DMS153 treated with DMSO at 0.1 percent for 48 hours (cell line): Measurements from ENCODE around the gene RADIL.
"Not testable (repeated sequence)": the region's sequence is repeated elsewhere in the genome, so short reads cannot be mapped to it uniquely, and the experiment has no call there.

Experiments used
- DNase-seq: peaks from one replicate; lab custom pipeline; 2025; ENCODE audit not compliant: unreplicated experiment; lab: John Stamatoyannopoulos, UW

The RADIL gene

GRCh38 chr7:4883372-4884144 is at the start of gene RADIL:
RADIL (minus strand) TSS chr7:4883716; CDS start chr7:4878139, 5,577 bp downstream.
- peak; percentile 94 for DNase-seq

- DNase-seq = peak; percentile 50
These were observed 48.4 kb upstream of the RADIL start for GRCh38 chr7:4931943-4932342.

GRCh38 chr7:4929005-4929404 is 45.5 kb upstream of the RADIL start:
- DNase-seq = no peak

GRCh38 chr7:4928445-4928844 is 44.9 kb upstream of the RADIL start:
- DNase-seq = no peak

GRCh38 chr7:4919969-4920766 is 36.7 kb upstream of the RADIL start:
- DNase-seq = no peak

GRCh38 chr7:4916113-4916512 is 32.6 kb upstream of the RADIL start:
- DNase-seq = no peak

GRCh38 chr7:4911111-4911828 is 27.8 kb upstream of the RADIL start:
- no peak for DNase-seq

- no peak for DNase-seq
These were observed 23.2 kb upstream of the RADIL start for GRCh38 chr7:4906682-4907081.

- DNase-seq = no peak
These were observed 21.7 kb upstream of the RADIL start for GRCh38 chr7:4905171-4905570.

- DNase-seq = no peak
These were observed 20.8 kb upstream of the RADIL start for GRCh38 chr7:4904346-4904745.

- DNase-seq = no peak
These were observed 12.2 kb upstream of the RADIL start for GRCh38 chr7:4895766-4896165.

GRCh38 chr7:4894482-4894881 is 11.0 kb upstream of the RADIL start:
- DNase-seq = no peak

- DNase-seq = no peak
These were observed 10.5 kb upstream of the RADIL start for GRCh38 chr7:4893929-4894475.

- DNase-seq = not testable (repeated sequence)
These were observed 9.7 kb upstream of the RADIL start for GRCh38 chr7:4893188-4893587.

GRCh38 chr7:4891522-4891921 is 8.0 kb upstream of the RADIL start:
- not testable (repeated sequence) for DNase-seq

GRCh38 chr7:4889682-4890081 is 6.2 kb upstream of the RADIL start:
- DNase-seq = no peak

- peak; percentile 3 for DNase-seq
These were observed 4.6 kb upstream of the RADIL start for GRCh38 chr7:4888161-4888560.

GRCh38 chr7:4886671-4887070 is 3.2 kb upstream of the RADIL start:
- no peak for DNase-seq

- DNase-seq = no peak
These were observed 1.8 kb upstream of the RADIL start for GRCh38 chr7:4885317-4885807.

GRCh38 chr7:4884164-4884563 is 648 bp upstream of the RADIL start:
- DNase-seq = no peak

- DNase-seq = no peak
These were observed 514 bp downstream of the RADIL start for GRCh38 chr7:4883033-4883371.
